ENCODE measurements around the gene TNPO3. TPM values are rescaled to one million over a fixed set of nuclear protein-coding genes. Genes with fewer than 3 reads are reported as not detected.
"Not testable (repeated sequence)": the region's sequence is repeated elsewhere in the genome, so short reads cannot be mapped to it uniquely, and the experiment has no call there.

TNPO3 gene
- total RNA-seq, 1 donor from 2014 or later = 48.3 TPM

DNA sequence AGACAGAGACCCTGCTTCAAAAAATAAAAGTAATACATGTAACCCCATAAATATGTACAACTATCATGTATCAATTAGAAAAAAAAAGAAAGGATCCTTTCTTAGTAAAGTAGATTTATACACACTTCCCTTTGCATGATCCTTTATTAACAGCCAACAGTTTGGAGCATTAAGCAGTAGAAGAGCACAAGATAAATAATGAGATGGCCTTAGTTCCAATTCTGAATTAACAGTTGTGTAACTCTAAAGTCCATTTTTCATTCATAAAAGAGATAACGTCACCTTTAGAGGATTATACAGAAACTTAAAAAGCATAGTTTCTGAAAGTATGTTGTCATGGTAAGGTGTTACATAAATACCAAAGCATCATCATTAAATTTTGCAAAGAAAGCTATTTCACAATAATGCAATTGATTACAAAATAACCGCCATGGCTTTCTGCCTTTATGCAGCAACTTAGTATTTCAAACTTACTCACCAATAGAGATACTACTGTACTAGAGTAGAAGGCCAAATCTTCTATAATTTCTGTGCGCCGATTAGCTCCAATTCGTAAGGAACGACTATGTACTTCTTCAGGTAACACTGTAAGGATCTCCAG lies 40.3 kb downstream of the TNPO3 start:
- DNase-seq = no peak

DNA sequence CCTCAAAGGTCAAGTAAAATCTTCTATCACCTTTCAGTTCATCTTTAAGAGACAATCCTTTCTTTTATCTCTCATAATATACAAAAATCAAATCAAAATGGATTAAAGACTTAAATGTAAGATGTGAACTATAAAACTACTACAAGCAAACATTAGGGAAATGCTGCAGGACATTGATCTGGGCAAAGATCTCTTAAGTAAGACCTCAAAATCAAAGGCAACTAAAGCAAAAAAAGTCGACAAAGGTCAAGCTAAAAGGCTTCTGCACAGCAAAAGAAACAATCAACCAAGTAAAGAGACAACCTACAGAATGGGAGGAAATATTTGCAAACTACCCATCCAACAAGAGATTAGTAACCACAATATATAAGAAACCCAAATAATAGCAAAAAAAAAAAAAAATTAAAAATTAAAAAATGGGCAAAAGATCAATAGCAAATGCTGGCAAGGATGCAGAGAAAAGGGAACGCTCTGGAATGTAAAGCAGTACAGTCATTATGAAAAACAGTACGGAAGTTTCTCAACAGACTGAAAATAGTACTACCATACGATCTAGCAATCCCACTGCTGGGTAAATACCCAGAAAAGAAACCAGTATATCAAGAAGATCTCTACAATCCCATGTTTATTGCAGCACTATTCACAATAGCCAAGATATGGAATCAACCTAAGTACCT lies 41.7 kb downstream of the TNPO3 start:
- DNase-seq = no peak

DNA sequence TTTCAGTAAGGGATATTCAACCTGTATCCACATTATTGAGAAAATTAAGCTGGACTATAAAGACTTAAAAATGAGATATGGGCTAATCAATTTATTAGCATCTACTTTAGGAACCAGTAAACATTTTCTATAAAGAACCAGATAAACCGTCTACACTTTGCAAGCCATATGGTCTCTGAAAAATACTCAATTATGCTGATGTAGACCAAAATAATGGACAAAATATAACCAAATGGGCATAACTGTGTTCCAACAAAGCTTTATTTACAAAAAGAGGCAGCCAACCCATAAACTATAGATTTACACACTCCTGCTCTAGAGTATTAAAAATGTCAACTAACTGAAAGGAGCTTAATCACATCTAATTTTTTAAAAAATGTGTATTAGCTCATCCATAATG lies 42.3 kb downstream of the TNPO3 start:
- no peak for DNase-seq

- no peak for DNase-seq
These were observed 44.8 kb downstream of the TNPO3 start for GRCh38 chr7:129010075-129010474.

GRCh38 chr7:129009437-129009836 lies 45.5 kb downstream of the TNPO3 start:
- DNase-seq = no peak

DNA sequence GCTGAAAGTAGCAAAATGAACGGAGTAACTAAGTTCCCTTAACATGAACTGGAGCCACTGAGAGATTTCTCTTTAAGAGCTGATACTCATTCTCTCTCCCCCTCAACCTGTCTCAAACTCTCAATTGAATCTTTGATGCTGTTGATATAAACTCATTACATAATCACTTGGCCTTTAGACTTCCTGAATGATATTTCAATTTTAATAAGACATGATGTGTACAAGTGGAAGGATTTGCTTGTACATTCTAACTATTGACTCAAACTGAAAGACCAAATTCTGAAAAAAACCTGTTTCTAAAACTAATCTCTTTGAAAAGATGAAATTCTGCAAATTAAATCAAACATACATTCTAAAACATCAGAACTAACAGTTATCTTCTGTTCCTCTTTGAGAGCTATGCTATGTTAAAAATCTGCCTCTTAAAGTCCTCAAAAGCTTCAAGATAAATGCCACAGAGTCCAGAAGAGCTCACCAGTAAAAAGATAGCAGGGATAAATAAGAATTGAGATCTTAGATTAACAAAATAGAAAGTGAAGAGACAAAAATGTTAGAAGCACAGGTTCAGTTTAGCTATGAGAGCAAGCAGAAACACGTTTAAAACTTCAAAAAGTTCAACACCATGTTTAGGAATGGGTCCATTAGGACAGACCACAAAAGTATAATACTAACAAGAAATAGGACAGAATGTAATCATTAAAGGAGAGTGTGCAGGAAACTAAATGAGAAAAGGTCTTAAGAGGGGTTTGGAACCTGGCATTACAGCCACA lies 46.1 kb downstream of the TNPO3 start:
- no peak for DNase-seq

- DNase-seq = no peak
These were observed 47.3 kb downstream of the TNPO3 start for GRCh38 chr7:129007572-129007971.

DNA sequence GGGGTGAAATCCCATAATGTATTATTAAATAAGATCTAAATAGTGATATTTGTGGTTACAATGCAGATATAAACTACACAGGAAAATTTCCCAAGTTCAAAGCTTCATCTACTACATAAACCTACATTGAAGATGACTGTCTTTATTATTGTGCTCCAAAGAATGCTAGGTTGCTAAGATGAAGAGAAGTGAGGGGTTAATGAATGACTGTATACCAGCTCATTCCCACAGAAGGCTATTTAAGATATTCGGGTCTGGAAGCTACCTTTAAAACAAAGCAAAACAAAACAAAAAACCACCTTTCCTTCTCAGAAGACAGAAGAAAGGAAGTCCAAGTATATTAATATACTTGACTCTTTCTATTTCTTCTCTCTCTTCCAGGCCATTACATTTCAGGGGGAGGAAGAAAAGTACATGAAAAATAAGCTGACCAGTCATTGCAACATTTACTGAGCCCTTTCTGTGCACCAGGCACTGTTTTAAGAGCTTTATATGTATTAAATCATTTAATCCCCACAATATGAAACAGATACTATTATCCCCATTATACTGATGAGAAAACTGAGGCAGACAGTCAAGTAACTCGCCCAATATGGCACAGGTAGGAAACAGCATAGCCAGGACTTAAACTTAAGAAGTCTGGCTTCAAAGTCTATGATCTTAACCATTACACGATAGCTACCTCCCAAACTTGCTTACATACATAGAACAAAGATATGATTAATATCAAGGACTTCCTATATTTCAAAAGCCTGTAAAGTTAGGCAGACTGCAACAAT lies 48.1 kb downstream of the TNPO3 start:
- DNase-seq = no peak

- no peak for DNase-seq
These were observed 49.7 kb downstream of the TNPO3 start for GRCh38 chr7:129005186-129005585.

GRCh38 chr7:128997181-128997580 lies 57.7 kb downstream of the TNPO3 start:
- DNase-seq = no peak

GRCh38 chr7:128994560-128994959 lies 60.4 kb downstream of the TNPO3 start:
- DNase-seq = not testable (repeated sequence)

- DNase-seq = no peak
These were observed 61.5 kb downstream of the TNPO3 start for GRCh38 chr7:128993419-128993818.

DNA sequence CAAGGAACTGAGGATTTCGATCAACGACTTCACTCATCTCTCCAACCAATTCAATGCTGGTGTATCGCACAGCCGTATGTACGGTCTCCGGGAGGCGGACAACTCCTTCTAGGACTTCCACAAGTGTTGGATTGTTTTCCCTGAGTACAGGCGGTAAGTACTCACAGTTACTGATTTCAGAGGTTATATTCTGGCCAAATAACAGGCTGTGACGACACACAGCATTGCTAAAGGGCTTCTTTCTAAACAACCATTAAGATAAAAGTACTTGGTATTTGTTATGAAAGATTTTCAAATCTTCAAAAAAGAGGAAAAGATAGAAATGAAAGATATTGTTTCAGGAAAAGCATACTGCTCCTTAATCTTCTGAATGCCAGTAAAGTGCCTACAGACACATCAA lies 65.0 kb downstream of the TNPO3 start:
- DNase-seq = no peak

GRCh38 chr7:128988372-128988771 lies 66.5 kb downstream of the TNPO3 start:
- no peak for DNase-seq

DNA sequence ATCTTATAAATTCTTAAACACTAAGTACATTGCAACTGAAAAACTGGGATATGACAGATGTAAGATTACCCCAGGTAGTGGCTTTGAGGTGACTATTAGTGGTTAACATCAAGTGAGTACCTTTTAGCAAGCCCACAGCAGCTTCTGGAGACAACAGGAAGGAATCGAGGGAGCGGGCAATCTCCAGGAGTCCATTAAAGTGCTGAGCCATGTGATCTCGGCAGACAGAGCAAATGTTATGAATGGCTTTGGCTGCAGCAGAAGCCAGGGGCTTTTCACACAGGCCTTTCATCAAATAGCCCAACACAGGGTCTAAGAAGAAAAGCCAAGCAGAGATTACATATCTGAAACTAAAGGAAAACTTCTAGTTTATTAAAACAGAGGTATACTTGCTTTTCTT lies 68.3 kb downstream of the TNPO3 start:
- no peak for DNase-seq

GRCh38 chr7:128985660-128986059 lies 69.3 kb downstream of the TNPO3 start:
- DNase-seq = no peak

DNA sequence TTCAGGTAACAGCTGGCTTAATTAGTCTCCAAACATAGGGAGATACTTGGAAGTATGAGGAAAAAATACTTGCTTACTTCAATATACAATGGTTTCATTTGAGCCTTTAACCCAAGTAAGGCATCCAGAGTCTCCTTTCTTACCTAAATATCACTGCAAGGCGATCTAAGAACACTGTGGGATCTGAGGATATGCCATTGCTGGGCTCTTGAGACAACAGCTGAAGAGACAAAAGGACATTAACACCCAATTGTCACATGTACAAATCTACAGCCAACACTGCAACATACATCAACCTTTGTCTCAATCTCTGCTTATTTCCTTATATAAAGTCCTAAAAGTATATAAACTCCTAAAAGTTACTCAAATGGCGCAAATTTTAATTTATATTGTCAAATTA lies 72.8 kb downstream of the TNPO3 start:
- no peak for DNase-seq

DNA sequence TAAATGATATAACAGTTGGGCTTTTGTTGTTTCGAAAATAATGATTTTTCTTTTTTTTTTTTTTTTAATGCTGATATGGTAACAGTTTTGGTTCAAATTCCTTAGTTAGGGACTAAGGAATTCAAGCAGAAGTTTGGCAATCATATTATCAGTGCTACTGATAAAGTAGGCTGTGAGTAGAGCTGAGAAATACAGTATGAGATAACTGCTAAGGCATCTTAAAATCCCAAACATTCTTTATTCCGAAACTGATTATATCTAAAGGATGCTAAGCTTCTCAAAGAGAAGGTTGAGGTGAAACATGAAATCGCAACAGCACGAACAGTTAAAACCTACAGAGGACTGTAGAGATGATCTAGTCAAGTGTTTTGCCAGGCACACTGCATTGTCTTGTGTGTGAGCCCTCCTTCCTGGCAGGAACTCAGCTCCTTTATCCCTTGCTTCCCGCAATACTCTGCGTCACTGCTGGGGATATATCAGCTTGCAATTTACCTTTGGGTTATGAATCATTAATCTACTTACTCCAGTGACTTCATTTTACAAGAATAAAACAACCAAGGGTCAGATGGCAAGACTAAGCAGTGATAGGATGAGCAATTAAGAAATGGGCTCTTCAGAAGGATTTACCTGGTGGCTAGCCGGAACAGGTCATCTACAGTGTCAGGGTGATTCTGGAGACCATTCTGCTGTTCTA lies 80.5 kb downstream of the TNPO3 start:
- no peak for DNase-seq

DNA sequence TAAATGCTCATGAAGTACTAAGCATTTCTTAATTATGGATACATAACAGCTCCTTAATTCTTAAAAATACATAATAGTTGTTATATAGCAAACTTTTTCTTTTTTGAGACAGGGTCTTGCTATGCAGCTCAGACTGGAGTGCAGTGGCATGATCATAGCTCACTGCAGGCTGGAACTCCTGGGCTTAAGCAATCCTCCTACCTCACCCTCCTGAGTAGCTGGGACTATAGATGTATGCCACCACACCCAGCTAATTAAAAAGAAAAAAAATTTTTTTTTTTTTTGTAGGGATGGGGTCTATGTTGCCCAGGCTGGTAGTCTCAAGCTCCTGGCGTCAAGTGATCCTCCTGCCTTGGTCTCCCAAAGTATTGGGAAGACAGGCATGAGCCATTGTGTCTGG lies 86.3 kb downstream of the TNPO3 start:
- no peak for DNase-seq

GRCh38 chr7:128963327-128963757 lies 91.6 kb downstream of the TNPO3 start:
- DNase-seq = no peak

DNA sequence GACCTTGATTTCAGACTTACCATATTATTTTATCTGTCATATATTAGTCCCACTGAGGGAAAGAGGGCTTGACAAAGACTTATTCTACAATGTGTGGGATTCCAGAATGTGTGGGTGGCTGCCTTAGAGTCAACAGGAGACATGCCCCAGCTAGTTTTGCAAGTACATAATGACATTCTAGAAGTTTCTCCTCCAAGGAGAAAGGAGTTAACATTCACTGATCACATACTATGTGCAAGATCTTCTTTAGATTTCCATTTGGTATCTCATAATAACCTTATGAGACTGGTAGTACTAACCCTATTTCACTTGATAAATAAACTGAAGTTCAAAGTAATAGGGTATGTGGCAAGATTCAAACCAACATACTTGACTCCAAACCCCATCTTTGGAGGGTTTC lies 92.0 kb downstream of the TNPO3 start:
- no peak for DNase-seq

DNA sequence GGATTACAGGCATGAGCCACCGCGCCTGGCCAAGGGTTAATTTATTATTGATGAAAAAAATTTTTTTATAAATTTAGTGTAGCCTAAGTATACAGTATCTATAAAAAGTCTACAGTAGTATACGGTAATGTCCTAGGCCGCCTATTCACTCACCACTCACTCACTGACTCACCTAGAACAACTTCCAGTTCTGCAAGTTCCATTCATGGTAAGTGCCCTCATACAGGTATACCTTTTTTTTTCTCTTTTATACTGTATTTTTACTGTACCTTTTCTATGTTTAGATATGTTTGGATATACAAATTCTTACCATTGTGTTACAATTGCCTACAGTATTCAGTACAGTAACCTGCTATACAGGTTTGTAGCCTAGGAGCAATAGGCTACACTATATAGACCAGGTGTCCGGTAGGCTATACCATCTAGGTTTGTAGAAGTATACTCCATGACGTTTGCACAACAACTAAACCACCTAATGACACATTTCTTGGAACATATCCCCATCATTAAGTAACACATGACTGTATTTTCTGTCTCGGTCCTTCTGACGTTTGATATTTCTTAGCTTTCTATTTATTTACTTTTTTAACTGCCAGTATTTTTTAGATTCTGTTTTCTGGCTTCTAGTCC lies 93.8 kb downstream of the TNPO3 start:
- no peak for DNase-seq

Data from tongue (tissue), 2 donors.